Activated CD4-positive, alpha-beta T cell treated with anti-CD3 and anti-CD28 coated beads, Interleukin-2, amount 50 U/mL, for 48 hours (primary cell): Measurements from ENCODE around the gene GINS2.

ENCODE experiments used
- DNase-seq, 2 experiments: peaks; one replicate each; pipeline ENCODE4 v3.0.0-alpha.2; 2020

The GINS2 gene

DNA sequence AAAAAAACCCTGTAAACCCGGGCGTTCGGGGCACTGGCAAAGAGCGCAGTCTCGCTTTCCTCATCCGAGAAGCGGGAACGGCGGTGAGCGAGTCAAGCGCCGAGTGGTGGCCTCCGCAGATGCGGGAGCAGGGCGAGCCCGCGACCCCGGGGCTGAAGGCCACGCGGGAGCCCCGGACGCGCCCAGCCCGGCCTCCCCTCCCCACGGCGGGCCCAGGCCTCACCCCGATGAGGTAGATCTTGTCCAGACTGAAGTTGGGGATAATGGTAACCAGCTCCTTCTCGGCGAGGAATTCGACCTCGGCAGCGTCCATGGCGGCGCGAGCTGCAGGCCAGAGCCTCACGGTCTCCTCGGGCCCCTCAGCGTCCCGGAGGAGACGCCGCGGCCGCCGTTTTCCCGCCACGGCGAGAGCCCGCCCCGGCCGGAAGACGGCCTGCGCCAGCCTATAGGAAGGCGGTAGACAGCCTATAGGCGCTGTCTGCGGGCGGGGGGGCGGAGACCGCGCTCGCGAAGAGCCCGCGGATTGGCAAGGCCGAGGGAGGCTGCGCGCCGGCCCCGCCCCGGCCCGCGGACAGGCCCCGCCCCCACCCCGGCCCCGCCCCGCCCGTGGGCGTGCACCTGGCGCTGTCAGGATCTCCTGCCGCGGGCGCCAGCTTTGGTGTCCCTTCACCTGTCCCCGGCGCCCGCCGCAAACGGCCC lies at the start of gene GINS2:
Gene GINS2 (minus strand): TSS at position 369 of the 699 bp plus-strand sequence. CDS start 56 bp downstream, at position 313.
- DNase-seq: peak; percentile 90 to 91

- no peak for DNase-seq
These were observed 48.2 kb upstream of the GINS2 start for GRCh38 chr16:85736921-85737320.

DNA sequence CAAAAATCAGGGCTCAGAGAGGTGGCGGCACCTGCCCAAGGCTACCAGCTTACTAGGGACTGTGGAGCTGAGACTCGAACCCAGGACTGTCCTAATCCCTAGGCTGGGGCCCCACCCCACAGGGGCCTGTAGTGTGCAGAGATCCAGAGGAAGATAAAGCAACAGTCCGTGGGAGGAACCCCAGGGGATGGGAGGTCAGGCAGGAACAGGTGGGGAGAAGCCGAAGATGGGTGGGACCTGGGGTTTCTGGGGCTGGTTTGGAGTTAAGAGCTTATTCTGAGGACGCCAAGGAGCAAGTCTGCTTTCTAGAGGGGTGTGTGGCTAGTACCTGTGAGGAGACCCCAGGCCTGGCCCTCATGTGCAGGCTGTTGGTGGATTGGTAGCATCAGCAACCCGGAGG lies 47.2 kb upstream of the GINS2 start:
- no peak for DNase-seq

DNA sequence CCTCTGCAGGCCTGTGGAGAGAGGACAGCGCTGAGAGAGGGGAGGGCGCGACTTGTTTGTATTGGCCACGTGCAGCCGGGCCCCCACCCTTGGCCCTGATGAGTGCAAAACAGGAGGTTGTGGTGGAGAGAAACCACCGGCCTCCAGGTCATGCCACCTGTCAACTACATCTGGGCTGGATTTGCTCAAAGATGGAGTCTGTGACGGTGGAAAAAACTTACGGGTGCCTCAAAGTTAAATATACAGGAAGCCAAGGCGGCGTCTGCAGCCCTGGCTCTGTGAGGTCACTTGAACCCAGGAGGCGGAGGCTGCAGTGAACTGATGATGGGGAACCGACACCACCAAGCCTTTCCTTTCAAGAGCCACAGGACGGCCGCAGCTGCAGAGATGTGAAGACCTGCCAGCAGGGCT lies 46.5 kb upstream of the GINS2 start:
- peak; percentile 17 to 27 for DNase-seq

DNA sequence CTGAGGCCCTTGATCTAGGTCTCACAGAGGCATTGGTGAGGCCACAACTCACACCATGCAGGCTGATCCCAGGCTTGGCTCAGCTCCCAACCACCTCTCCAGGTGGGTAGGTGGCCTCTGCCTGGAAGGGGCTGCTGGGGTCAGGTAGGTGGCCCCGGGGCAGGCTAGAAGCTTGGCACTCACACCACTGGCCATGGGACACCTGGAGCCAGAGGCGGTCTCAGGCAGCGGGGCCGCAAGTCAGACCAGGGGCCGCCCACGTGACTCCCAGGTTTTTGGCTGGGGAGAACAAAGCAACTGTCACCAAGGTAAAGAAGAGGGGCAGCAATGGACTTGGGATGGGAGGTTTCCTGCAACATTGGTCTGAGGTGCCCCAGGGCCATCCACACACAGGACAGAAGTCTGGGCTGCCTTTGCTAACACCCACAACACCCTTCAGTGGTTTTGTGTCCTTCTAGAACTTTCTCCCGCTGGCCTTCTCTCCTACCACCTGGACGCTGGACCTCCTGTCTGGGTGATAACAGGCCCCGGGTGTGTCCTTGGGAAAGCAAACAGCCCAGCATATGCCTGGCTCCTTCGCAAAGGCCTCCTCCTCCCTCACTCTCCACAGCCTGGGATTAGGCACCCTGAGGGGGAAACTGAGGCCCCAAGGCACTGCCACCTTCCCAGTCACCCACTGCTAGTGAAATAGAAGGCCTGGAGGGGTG lies 45.7 kb upstream of the GINS2 start:
- DNase-seq: no peak

GRCh38 chr16:85733839-85734170 lies 45.1 kb upstream of the GINS2 start:
- no peak for DNase-seq

DNA sequence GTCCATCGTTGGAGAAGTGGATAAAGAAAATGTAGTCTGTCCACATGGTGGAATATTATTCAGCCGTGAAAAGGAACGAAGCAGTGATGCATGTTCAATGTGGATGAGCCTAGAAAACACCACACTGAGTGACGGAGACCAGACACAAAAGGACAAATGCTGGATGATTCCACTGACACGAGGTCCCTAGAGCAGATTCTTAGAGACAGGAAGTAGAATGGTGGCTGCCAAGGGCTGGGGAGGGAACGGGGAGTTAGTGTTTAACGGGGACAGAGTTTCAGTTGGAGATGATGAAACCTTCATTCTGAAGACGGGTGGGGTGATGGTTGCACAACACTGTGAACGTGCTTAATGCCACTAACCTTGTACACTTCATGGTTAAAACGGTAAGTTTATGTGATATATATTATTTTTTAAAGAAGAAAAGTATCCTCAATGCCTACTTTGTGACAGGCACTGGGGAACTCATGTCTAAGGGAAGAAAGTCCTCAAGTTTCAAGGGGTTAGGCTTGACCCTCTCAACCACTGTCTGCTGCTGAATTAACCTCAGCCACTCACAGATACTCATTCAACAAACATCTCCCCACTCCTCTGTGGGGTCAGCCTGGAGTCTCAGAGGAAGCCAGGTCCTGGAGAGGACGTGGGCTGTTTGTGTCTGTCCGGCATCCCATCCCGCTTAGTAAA lies 44.5 kb upstream of the GINS2 start:
- DNase-seq: no peak

DNA sequence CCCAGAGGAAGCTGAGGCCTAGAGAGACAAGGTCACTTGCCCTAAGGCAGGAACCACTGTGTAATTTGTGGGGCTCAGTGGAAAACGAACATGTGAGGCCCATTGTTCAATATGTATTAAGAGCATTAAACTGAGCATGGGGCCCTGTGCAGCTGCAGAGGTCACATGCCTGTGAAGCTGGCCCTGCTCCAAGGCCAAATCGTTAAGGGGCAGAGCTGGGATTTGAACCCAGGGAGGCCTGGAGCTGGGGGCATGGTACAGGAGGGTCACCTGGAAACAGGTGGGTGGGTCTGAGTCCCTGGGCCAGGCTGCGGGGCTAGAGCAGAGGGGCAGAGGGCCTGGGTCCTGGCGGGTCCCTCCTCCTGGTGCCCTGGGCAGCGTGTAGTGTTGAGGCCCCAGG lies 42.4 kb upstream of the GINS2 start:
- DNase-seq: no peak

DNA sequence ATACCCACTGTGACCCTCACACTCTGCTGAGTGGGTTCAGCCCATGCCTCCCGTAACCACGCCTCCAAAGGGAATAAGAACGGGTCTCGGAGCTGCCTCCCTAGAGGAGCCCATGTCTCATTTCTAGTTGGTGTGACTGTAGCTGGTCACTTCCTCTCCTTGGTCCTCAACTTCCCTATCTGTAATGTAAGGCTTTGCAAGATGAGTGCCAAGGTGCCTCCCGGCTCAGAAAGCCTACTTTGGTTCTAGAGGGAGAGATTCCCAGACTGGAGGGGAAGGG lies 41.4 kb upstream of the GINS2 start:
- no peak for DNase-seq

DNA sequence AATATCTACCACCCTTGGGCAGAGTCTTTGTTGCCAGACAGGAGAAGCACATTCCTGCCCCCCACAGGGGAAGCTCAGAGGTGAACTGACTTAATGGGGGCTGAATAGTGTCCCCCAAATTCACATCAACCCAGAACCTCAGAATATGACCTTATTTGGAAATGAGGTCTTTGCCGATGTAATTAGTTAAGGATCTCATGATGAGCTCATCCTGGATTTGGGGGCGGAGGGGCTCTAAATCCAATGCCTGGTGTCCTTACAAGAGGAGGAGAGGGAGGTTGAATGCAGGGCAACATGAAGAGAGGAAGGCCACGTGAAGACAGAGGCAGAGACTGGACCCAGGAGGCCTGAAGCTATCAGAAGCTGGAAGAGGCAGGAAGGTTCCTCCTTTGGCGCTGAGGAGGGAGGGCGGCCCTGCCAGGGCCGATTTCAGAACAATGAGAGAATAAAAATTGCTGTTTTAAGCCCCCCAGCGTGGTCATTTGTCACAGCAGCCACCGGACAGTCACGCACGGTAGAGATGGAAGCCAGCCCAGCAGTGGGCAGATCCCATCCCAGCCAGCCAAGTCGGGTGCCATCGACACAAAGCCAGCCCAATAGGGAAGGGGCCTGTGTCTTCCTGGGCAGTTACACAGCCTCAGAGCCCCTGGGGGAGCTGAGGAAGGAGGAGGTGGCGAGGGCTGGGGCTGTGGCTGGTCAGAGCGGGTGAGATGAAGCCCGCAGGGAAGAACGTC lies 40.9 kb upstream of the GINS2 start:
- no peak for DNase-seq

GRCh38 chr16:85728879-85729278 lies 40.1 kb upstream of the GINS2 start:
- no peak for DNase-seq

DNA sequence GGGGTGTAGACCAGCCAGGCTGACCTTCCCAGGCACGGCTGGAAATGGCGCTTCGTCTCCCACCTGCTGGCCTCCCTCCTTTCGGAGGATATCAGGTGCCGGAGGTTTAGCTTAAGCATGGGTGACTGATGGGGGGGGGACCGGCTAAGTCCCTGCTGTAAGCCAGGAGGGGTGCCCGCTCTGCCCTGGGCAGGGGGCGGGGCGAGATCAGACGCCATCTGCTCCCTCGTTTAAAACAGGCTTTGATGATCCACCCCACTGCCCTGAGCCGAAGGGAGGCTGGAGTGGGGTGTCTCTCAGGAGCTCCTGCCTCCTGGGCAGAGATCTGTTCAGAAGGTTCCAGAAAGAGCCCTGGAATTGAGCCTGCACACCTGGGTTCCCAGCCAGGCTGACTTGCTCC lies 36.2 kb upstream of the GINS2 start:
- DNase-seq: no peak

- DNase-seq: no peak
These were observed 35.5 kb upstream of the GINS2 start for GRCh38 chr16:85724126-85724879.

DNA sequence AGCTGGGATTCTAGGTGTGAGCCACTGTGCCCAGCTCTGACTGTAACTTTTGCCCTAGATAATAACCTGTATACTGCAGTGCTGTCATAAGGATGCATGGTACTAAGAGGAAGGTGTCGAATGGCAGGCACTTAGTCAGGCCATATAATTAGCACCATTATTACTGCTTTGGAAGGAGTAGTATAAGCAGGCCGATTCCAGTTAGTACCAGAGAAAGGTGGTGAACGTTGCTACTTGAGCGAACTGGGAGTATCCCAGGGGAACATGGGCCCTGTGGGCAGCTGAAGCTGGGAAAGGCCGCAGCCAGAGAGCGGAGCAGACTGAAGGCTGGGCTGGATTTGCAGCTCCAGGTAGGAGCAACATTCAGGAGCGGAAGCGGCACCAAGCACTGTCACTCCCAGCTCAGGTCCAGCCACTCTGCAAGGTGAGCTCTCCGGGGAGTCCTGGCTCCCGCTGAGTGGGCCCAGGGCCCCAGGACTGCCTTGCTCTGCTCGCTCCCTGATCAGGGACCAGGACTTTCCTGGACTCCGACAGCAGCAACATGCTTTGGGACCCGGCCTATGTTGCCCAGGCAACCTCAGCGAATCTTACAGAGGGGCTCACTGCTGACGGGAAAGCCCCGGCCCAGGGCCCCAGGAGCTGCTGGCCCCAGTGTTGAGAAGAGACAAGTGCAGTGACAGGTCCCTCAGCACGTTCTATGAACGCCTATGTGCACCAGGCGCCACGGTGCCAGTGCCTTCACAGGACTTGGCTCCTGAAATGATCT lies 33.6 kb upstream of the GINS2 start:
- no peak for DNase-seq

GRCh38 chr16:85720302-85720637 lies 31.5 kb upstream of the GINS2 start:
- no peak for DNase-seq

- no peak for DNase-seq
These were observed 31.0 kb upstream of the GINS2 start for GRCh38 chr16:85719605-85720301.

DNA sequence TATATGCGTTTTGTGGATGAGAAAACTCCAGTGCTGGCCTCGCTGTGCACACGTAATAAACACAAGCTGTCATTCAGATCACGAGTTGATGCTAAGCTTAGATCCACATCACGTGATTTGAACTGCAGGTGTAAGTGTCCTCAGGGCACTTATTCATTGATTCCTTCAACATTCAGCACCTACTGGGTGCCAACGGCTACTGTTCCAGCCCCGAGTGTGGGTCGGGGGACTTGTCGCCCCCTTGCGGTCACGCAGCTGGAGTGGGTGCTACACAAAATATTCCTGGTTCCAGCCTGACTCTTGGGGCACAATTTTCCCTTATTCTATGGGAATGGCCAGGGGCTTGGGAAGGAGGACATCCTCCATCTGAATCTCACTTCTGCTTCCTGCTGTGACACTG lies 29.9 kb upstream of the GINS2 start:
- peak; percentile 8 to 17 for DNase-seq

GRCh38 chr16:85718153-85718477 lies 29.4 kb upstream of the GINS2 start:
- DNase-seq: no peak

- peak; percentile 55 to 69 for DNase-seq
These were observed 28.8 kb upstream of the GINS2 start for GRCh38 chr16:85717393-85718152.

GRCh38 chr16:85716680-85717038 lies 27.9 kb upstream of the GINS2 start:
- no peak for DNase-seq

GRCh38 chr16:85716022-85716679 lies 27.4 kb upstream of the GINS2 start:
- no peak for DNase-seq
